H1 (cell line): Measurements from ENCODE around the gene NTN1.

Experiments used
- CHD2 ChIP-seq: IDR thresholded peaks from 2 replicates; pipeline ENCODE4 v1.6.1; 2012; ENCODE audit warnings: low read length, improper control_type of control experiment
- CHD7 ChIP-seq: fragments of 300-600 bp; sonication (generic); IDR thresholded peaks from 2 replicates; pipeline ENCODE4 v1.7.1; 2012; ENCODE audit warnings: low read length, moderate library complexity, mild to moderate bottlenecking, inconsistent platforms; ENCODE audit not compliant: insufficient replicate concordance
- CREB1 ChIP-seq: IDR thresholded peaks from 2 replicates; pipeline ENCODE4 v1.6.1; 2012; ENCODE audit warnings: inconsistent platforms
- EP300 ChIP-seq, 2 experiments: IDR thresholded peaks; 1 replicate in 1 of 2; 2 replicates in 1 of 2; pipeline ENCODE4 v1.6.1; 2011 to 2012; ENCODE audit warnings: low read depth in 2 of 2, low read length in 2 of 2, mild to moderate bottlenecking in 2 of 2, borderline replicate concordance in 1 of 2, inconsistent platforms in 1 of 2, moderate library complexity in 1 of 2
- HDAC6 ChIP-seq: IDR thresholded peaks from one replicate; pipeline ENCODE4 v1.7.1; 2012; ENCODE audit warnings: low read depth, mild to moderate bottlenecking, inconsistent platforms, low read length, moderate library complexity
- JUND ChIP-seq: IDR thresholded peaks from 2 replicates; pipeline ENCODE4 v1.6.1; 2011; ENCODE audit warnings: mild to moderate bottlenecking, improper control_type of control experiment, low read length
- KDM5A ChIP-seq: fragments of 200-600 bp; IDR thresholded peaks from 2 replicates; pipeline ENCODE4 v1.7.1; 2012; ENCODE audit warnings: mild to moderate bottlenecking, low read length, inconsistent platforms, mixed read lengths
- PHF8 ChIP-seq: fragments of 200-600 bp; sonication (generic); conservative IDR thresholded peaks from 2 replicates; pipeline ENCODE4 v1.7.1; 2012; ENCODE audit warnings: low read depth, mild to moderate bottlenecking, inconsistent platforms, low read length, moderate library complexity
- POLR2AphosphoS5 ChIP-seq: IDR thresholded peaks from 2 replicates; pipeline ENCODE4 v1.6.1; 2011; ENCODE audit warnings: low read depth, low read length
- TAF1 ChIP-seq: IDR thresholded peaks from 2 replicates; pipeline ENCODE4 v1.6.1; 2011; ENCODE audit warnings: mild to moderate bottlenecking, low read depth, low read length
- TAF7 ChIP-seq: optimal IDR thresholded peaks from 2 replicates; pipeline ENCODE3; 2011; ENCODE audit warnings: low read depth, mild to moderate bottlenecking, inconsistent platforms, low read length, moderate library complexity, borderline replicate concordance
- TEAD4 ChIP-seq: IDR thresholded peaks from 2 replicates; pipeline ENCODE4 v1.6.1; 2012; ENCODE audit warnings: low read depth, low read length, inconsistent platforms, mixed read lengths
- ZNF274 ChIP-seq: IDR thresholded peaks from 2 replicates; pipeline ENCODE4 v1.7.0; 2012; ENCODE audit warnings: low read length, borderline replicate concordance; ENCODE audit errors: extremely low read depth
- TF ChIP-seq, protein P1 (sequence below), 3 experiments: IDR thresholded peaks; 1 replicate in 2 of 3; 2 replicates in 1 of 3; pipeline versions ENCODE4 v1.5.1 to v1.6.1; 2011; ENCODE audit warnings: low read length in 3 of 3, mild to moderate bottlenecking in 3 of 3, inconsistent platforms in 2 of 3, low read depth in 1 of 3, moderate library complexity in 1 of 3; ENCODE audit not compliant: insufficient read depth in 1 of 3; ENCODE audit errors: control extremely low read depth in 1 of 3

GRCh38 chr17:9244066-9245052 lies 223.0 kb downstream of the NTN1 start:
- TF ChIP-seq TAF1 (no peak), TAF7 (no peak), ZNF274 (no peak), PHF8 (no peak), POLR2AphosphoS5 (no peak), CHD7 (no peak), CHD2 (no peak), CREB1 (no peak), HDAC6 (no peak), TEAD4 (no peak), KDM5A (no peak), JUND (no peak), EP300 (IDR thresholded peaks at IDR 0.05; ENCODE audit: borderline replicate concordance in 1 of 2, low read depth in 2 of 2, low read length in 2 of 2) (no peak)
- TF ChIP-seq, protein P1, sequence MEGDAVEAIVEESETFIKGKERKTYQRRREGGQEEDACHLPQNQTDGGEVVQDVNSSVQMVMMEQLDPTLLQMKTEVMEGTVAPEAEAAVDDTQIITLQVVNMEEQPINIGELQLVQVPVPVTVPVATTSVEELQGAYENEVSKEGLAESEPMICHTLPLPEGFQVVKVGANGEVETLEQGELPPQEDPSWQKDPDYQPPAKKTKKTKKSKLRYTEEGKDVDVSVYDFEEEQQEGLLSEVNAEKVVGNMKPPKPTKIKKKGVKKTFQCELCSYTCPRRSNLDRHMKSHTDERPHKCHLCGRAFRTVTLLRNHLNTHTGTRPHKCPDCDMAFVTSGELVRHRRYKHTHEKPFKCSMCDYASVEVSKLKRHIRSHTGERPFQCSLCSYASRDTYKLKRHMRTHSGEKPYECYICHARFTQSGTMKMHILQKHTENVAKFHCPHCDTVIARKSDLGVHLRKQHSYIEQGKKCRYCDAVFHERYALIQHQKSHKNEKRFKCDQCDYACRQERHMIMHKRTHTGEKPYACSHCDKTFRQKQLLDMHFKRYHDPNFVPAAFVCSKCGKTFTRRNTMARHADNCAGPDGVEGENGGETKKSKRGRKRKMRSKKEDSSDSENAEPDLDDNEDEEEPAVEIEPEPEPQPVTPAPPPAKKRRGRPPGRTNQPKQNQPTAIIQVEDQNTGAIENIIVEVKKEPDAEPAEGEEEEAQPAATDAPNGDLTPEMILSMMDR (IDR thresholded peaks at IDR 0.05; ENCODE audit: control extremely low read depth in 1 of 3, insufficient read depth in 1 of 3, low read depth in 1 of 3, low read length in 3 of 3), result no peak
